Esophagus squamous epithelium (tissue), 4 donors: ENCODE data around the gene LLPH.

Source experiments
- POLR2A ChIP-seq, 4 donors: fragments of 450-650 bp; IDR thresholded peaks; one replicate each; pipeline ENCODE4 v1.6.1; 2017; ENCODE audit warnings: antibody characterized with exemption in 4 of 4, mild to moderate bottlenecking in 4 of 4, moderate library complexity in 3 of 4
- TF ChIP-seq, protein P1 (sequence below), 6 experiments: fragments of 450-650 bp in 4 of 6; fragments of 200-600 bp in 2 of 6; sonication (generic) in 2 of 6; IDR thresholded peaks; one replicate each; pipeline ENCODE4 v1.5.1; 2016 to 2019; ENCODE audit warnings: antibody characterized with exemption in 6 of 6, mild to moderate bottlenecking in 4 of 6, moderate library complexity in 4 of 6

GRCh38 chr12:66117242-66117641 is 13.3 kb downstream of the LLPH start:
- TF ChIP-seq, protein P1, sequence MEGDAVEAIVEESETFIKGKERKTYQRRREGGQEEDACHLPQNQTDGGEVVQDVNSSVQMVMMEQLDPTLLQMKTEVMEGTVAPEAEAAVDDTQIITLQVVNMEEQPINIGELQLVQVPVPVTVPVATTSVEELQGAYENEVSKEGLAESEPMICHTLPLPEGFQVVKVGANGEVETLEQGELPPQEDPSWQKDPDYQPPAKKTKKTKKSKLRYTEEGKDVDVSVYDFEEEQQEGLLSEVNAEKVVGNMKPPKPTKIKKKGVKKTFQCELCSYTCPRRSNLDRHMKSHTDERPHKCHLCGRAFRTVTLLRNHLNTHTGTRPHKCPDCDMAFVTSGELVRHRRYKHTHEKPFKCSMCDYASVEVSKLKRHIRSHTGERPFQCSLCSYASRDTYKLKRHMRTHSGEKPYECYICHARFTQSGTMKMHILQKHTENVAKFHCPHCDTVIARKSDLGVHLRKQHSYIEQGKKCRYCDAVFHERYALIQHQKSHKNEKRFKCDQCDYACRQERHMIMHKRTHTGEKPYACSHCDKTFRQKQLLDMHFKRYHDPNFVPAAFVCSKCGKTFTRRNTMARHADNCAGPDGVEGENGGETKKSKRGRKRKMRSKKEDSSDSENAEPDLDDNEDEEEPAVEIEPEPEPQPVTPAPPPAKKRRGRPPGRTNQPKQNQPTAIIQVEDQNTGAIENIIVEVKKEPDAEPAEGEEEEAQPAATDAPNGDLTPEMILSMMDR (IDR thresholded peaks at IDR 0.05), result no peak
- TF ChIP-seq POLR2A (IDR thresholded peaks at IDR 0.05), result no peak
